PC-9 (cell line): ENCODE data around the gene MAPK1. TPM values are rescaled to one million over a fixed set of nuclear protein-coding genes. Genes with fewer than 3 reads are reported as not detected.
"Not testable (repeated sequence)": the region's sequence is repeated elsewhere in the genome, so short reads cannot be mapped to it uniquely, and the experiment has no call there.

Experiments
- BruUV-seq: library from RNA; stranded (reverse); fragments of 400-500 nt; replicated peaks from 2 replicates; lab custom pipeline; 2021; lab: Mats Ljungman, UMichigan
- CTCF ChIA-PET: fragments of 300-600 bp; sonication (Branson Sonifier 250); formaldehyde crosslinking; loops from one replicate; lab custom pipeline; 2022; ENCODE audit warnings: antibody characterized with exemption; lab: Charles Lee
- POLR2A ChIA-PET: fragments of 300-600 bp; sonication (Branson Sonifier 250); formaldehyde crosslinking; loops from one replicate; lab custom pipeline; 2022; ENCODE audit warnings: antibody characterized with exemption; ENCODE audit not compliant: unreplicated experiment; lab: Charles Lee
- DNase-seq, 2 experiments: peaks; one replicate each; pipeline versions ENCODE4 v3.0.0 to v3.0.0-alpha.2; 2015 to 2022; ENCODE audit warnings: mixed read lengths in 1 of 2
- H2AFZ ChIP-seq: fragments of 200-600 bp; sonication (generic); 2 replicates; pipeline ENCODE4 v1.8.1; 2017; ENCODE audit warnings: antibody characterized with exemption
- H3F3A ChIP-seq: fragments of 200-600 bp; sonication (generic); 2 replicates; pipeline ENCODE4 v1.8.1; 2017; ENCODE audit warnings: antibody characterized with exemption, mild to moderate bottlenecking, low read depth; ENCODE audit not compliant: insufficient read depth
- H3K27ac ChIP-seq: fragments of 200-600 bp; sonication (generic); 2 replicates; pipeline ENCODE4 v1.6.1; 2016; ENCODE audit warnings: mixed run types
- H3K27me3 ChIP-seq: fragments of 200-600 bp; sonication (generic); 2 replicates; pipeline ENCODE4 v1.6.1; 2016; ENCODE audit warnings: low read depth, mixed run types; ENCODE audit not compliant: insufficient read depth
- H3K36me3 ChIP-seq: fragments of 200-600 bp; sonication (generic); 2 replicates; pipeline ENCODE4 v1.6.1; 2016; ENCODE audit warnings: low read depth, mixed run types
- H3K4me1 ChIP-seq: fragments of 200-600 bp; sonication (generic); replicated peaks from 2 replicates; pipeline ENCODE4 v1.6.1; 2016; ENCODE audit warnings: mixed run types; ENCODE audit not compliant: insufficient read depth
- H3K4me2 ChIP-seq: fragments of 200-600 bp; sonication (generic); 2 replicates; pipeline ENCODE4 v1.6.1; 2017; ENCODE audit warnings: mixed run types
- H3K4me3 ChIP-seq: fragments of 200-600 bp; sonication (generic); 2 replicates; pipeline ENCODE4 v1.6.1; 2016; ENCODE audit warnings: mixed run types
- H3K79me2 ChIP-seq: fragments of 200-600 bp; sonication (generic); 2 replicates; pipeline ENCODE4 v1.6.1; 2017; ENCODE audit warnings: low read depth, mixed run types
- H3K9me2 ChIP-seq: fragments of 200-600 bp; sonication (generic); 2 replicates; pipeline ENCODE4 v1.8.1; 2017; ENCODE audit warnings: mild to moderate bottlenecking; ENCODE audit not compliant: insufficient read depth
- H3K9me3 ChIP-seq: fragments of 200-600 bp; sonication (generic); 2 replicates; pipeline ENCODE4 v1.8.1; 2016; ENCODE audit warnings: low read depth; ENCODE audit not compliant: insufficient read depth
- H4K20me1 ChIP-seq: fragments of 200-600 bp; sonication (generic); 2 replicates; pipeline ENCODE4 v1.8.1; 2017; ENCODE audit not compliant: insufficient read depth
- EZH2 ChIP-seq: fragments of 200-600 bp; sonication (generic); IDR thresholded peaks from 2 replicates; pipeline ENCODE4 v1.8.0; 2017; ENCODE audit warnings: antibody characterized with exemption, low read depth
- intact Hi-C: fragments of 100-400 bp; cut with micrococcal nuclease; formaldehyde crosslinking; loops from one replicate; pipeline ENCODE4 v1.10.0; 2022; ENCODE audit not compliant: unreplicated experiment
- total RNA-seq: library from RNA; stranded (reverse); gene quantifications from 2 replicates; pipeline ENCODE4 v1.2.3, GENCODE V29; 2021
- TF ChIP-seq, protein P1 (sequence below): fragments of 200-600 bp; sonication (generic); conservative IDR thresholded peaks from 2 replicates; pipeline ENCODE4 v1.6.1; 2017; ENCODE audit warnings: mixed run types, antibody characterized with exemption, mild to moderate bottlenecking, moderate library complexity

Gene MAPK1
- total RNA-seq, 1 experiment from 2014 or later = 82.8 TPM

DNA sequence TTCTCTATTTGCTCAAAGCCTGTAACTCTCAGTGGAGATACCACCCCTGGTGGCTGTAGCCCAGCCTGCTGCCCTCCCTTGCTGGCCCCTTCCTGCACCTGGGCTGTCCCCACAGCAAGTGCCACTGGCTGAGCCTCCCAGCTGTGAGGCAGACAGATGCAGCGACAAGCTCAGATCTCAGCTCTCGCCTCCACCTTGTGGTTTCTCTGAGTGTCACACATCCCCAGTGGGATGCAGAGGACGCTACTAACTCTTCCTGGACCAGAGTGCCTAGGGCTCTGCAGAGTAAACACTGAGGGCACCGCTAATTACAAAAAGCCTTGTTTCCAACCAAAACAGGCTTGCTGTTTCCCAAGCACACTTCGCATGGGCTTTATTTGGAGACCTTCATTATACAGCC lies 140.8 kb downstream of the MAPK1 start:
- ChIA-PET CTCF (interaction anchor here (0.6 kb wide), 1 partner anchor 52 kb away, joined by 5 read pairs; no protein-coding TSS in a partner anchor), POLR2A (no interaction called here)
- no TSS peak for BruUV-seq
- H3K9me3 ChIP-seq = no peaks in the 10 kb centered on the region
- H3K4me3 ChIP-seq = no peak overlapping the region
- H3K27me3 ChIP-seq = no peaks in the 10 kb centered on the region
- no peak for DNase-seq
- no peaks in the 10 kb centered on the region for H3K36me3 ChIP-seq
- intact Hi-C loops = no loop called here
- TF ChIP-seq, protein P1, sequence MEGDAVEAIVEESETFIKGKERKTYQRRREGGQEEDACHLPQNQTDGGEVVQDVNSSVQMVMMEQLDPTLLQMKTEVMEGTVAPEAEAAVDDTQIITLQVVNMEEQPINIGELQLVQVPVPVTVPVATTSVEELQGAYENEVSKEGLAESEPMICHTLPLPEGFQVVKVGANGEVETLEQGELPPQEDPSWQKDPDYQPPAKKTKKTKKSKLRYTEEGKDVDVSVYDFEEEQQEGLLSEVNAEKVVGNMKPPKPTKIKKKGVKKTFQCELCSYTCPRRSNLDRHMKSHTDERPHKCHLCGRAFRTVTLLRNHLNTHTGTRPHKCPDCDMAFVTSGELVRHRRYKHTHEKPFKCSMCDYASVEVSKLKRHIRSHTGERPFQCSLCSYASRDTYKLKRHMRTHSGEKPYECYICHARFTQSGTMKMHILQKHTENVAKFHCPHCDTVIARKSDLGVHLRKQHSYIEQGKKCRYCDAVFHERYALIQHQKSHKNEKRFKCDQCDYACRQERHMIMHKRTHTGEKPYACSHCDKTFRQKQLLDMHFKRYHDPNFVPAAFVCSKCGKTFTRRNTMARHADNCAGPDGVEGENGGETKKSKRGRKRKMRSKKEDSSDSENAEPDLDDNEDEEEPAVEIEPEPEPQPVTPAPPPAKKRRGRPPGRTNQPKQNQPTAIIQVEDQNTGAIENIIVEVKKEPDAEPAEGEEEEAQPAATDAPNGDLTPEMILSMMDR = peak; percentile 43; the same call in 1 of the 2 replicates
- no peak for TF ChIP-seq EZH2
- H3K9me2 ChIP-seq = no peaks in the 10 kb centered on the region
- H3K4me1 ChIP-seq = no peaks in the 10 kb centered on the region
- H3K4me2 ChIP-seq = no peak overlapping the region
- no peak overlapping the region for H3K27ac ChIP-seq
- H2AFZ ChIP-seq = no peak overlapping the region
- H3F3A ChIP-seq = no peaks in the 10 kb centered on the region
- no peaks in the 10 kb centered on the region for H3K79me2 ChIP-seq
- no peaks in the 10 kb centered on the region for H4K20me1 ChIP-seq

DNA sequence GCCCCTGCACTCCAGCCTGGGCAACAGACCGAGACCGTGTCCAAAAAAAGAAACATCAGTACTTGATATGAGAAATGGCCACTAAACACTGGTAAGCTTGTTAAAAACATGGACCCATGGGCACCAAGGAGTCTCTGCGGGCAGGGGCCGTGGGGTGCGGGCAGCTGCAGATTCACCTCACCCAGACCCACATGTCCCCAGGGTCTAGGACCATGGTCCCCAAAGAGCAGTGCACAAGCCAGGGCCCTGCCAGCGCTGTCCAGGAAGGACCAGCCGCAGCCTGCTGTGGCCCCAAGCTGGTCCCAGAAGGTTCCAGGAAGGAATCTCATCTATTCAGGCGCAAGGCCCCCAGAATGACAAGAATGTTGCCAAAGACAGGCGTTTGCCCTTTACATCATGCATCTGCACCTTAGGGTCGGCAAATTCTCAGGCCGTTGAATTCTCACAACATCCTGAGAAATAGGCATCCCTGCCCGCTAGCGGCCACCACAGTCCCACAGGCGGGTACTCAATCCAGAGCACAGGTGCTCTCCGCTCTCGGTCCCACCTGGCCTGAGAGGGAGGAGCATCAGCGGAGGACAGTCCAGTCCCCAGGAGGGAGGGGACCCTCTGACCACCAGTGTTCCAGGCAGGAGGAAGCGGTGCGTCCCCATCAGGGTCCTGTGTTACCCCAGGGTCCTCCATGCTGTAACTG lies 141.3 kb downstream of the MAPK1 start:
- Histone ChIP-seq H3K4me3 (no peak overlapping the region), H3F3A (no peaks in the 10 kb centered on the region), H3K27ac (no peak overlapping the region), H2AFZ (no peak overlapping the region), H3K9me2 (no peaks in the 10 kb centered on the region), H3K79me2 (no peaks in the 10 kb centered on the region), H3K27me3 (no peaks in the 10 kb centered on the region), H3K4me1 (no peaks in the 10 kb centered on the region), H4K20me1 (no peaks in the 10 kb centered on the region), H3K9me3 (no peaks in the 10 kb centered on the region), H3K4me2 (no peak overlapping the region), H3K36me3 (no peaks in the 10 kb centered on the region)
- TF ChIP-seq, protein P1 = no peak
- no peak for TF ChIP-seq EZH2
- POLR2A ChIA-PET = no interaction called here
- CTCF ChIA-PET = interaction anchor here (0.6 kb wide), 1 partner anchor 52 kb away, joined by 5 read pairs; no protein-coding TSS in a partner anchor
- no TSS peak for BruUV-seq
- no peak for DNase-seq
- intact Hi-C loops = no loop called here

DNA sequence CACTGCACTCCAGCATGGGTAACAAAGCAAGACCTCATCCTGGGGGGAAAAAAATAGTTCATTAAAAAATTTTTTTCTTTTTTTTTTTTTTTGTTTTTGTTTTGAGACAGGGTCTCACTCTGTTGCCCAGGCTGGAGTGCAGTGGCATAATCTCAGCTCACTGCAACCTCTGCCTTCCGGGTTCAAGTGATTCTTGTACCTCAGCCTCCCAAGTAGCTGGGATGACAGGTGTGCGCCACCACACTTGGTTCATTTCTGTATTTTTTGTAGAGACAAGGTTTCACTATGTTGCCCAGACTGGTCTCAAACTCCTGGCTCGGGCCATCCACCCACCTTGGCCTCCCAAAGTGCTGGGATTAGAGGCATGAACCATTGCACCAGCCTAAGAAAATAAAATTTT lies 142.9 kb downstream of the MAPK1 start:
- H3K4me2 ChIP-seq, H2AFZ ChIP-seq, H3K4me3 ChIP-seq, H3K27ac ChIP-seq, H3K79me2 ChIP-seq, CTCF ChIA-PET, H3F3A ChIP-seq, BruUV-seq, H3K9me2 ChIP-seq, DNase-seq, H3K9me3 ChIP-seq, H3K4me1 ChIP-seq, POLR2A ChIA-PET, H4K20me1 ChIP-seq, H3K27me3 ChIP-seq, H3K36me3 ChIP-seq, intact Hi-C loops: not testable (repeated sequence)

- POLR2A ChIA-PET, BruUV-seq: not testable (repeated sequence)
Observed at GRCh38 chr22:21721195-21721852, 146.1 kb downstream of the MAPK1 start.

GRCh38 chr22:21720191-21720859 lies 147.1 kb downstream of the MAPK1 start:
- POLR2A ChIA-PET = not testable (repeated sequence)

More at GRCh38 chr22:21721195-21721852, 146.1 kb downstream of the MAPK1 start:
- H3K4me1 ChIP-seq, DNase-seq, H3F3A ChIP-seq, H3K27me3 ChIP-seq, H2AFZ ChIP-seq, H3K79me2 ChIP-seq, H3K9me2 ChIP-seq, H4K20me1 ChIP-seq, H3K27ac ChIP-seq, intact Hi-C loops, H3K4me2 ChIP-seq, CTCF ChIA-PET, H3K36me3 ChIP-seq, H3K9me3 ChIP-seq, H3K4me3 ChIP-seq: not testable (repeated sequence)

More at GRCh38 chr22:21720191-21720859, 147.1 kb downstream of the MAPK1 start:
- H2AFZ ChIP-seq, H3K27ac ChIP-seq, H3K9me2 ChIP-seq, H3K36me3 ChIP-seq, intact Hi-C loops, H3K4me1 ChIP-seq, H3K4me3 ChIP-seq, H3F3A ChIP-seq, CTCF ChIA-PET, DNase-seq, H3K9me3 ChIP-seq, H3K4me2 ChIP-seq, H3K27me3 ChIP-seq, H4K20me1 ChIP-seq, H3K79me2 ChIP-seq, BruUV-seq: not testable (repeated sequence)
